H1 (cell line): ENCODE measurements around the gene CPA2. TPM values are rescaled to one million over a fixed set of nuclear protein-coding genes. Genes with fewer than 3 reads are reported as not detected.

ENCODE experiments used
- CTCF ChIA-PET: fragments of 300-600 bp; sonication (Branson Sonifier 250); formaldehyde crosslinking; loops from one replicate; lab custom pipeline; 2021; ENCODE audit not compliant: partially characterized antibody; lab: Charles Lee
- POLR2A ChIA-PET: fragments of 300-600 bp; sonication (Branson Sonifier 250); formaldehyde crosslinking; loops from one replicate; lab custom pipeline; 2021; ENCODE audit warnings: inconsistent platforms; ENCODE audit not compliant: partially characterized antibody; lab: Charles Lee
- DNase-seq, 2 experiments: peaks; one replicate each; pipeline versions ENCODE4 v3.0.0 to v3.0.0-alpha.2; 2010 to 2022; ENCODE audit warnings: low spot score in 2 of 2, low read depth in 1 of 2, mixed read lengths in 1 of 2
- FAIRE-seq: peaks from 2 replicates; lab custom pipeline; 2011; peaks lifted over from hg19 to GRCh38; lab: Jason Lieb, UNC
- H2AFZ ChIP-seq: 2 replicates; pipeline ENCODE4 v1.8.1; 2012; ENCODE audit warnings: low read length, inconsistent platforms
- H2AK5ac ChIP-seq: 2 replicates; pipeline ENCODE4 v1.6.1; 2013; ENCODE audit warnings: low read depth, low read length
- H2BK120ac ChIP-seq: replicated peaks from 2 replicates; pipeline ENCODE3; 2013; ENCODE audit warnings: low read depth, low read length, inconsistent platforms
- H2BK12ac ChIP-seq: 2 replicates; pipeline ENCODE4 v1.6.1; 2013; ENCODE audit warnings: low read depth, low read length
- H2BK15ac ChIP-seq: 2 replicates; pipeline ENCODE4 v1.6.1; 2013; ENCODE audit warnings: low read length
- H2BK20ac ChIP-seq: 2 replicates; pipeline ENCODE4 v1.6.1; 2013; ENCODE audit warnings: low read length
- H2BK5ac ChIP-seq: 2 replicates; pipeline ENCODE4 v1.6.1; 2013; ENCODE audit warnings: low read depth, low read length
- H3K14ac ChIP-seq: 2 replicates; pipeline ENCODE4 v1.6.1; 2013; ENCODE audit warnings: inconsistent platforms; ENCODE audit not compliant: insufficient read length
- H3K18ac ChIP-seq: 2 replicates; pipeline ENCODE4 v1.6.1; 2013; ENCODE audit warnings: low read length; ENCODE audit errors: extremely low read depth
- H3K23ac ChIP-seq: 2 replicates; pipeline ENCODE4 v1.6.1; 2013; ENCODE audit warnings: inconsistent platforms; ENCODE audit not compliant: insufficient read length
- H3K23me2 ChIP-seq: 2 replicates; pipeline ENCODE4 v1.6.1; 2013; ENCODE audit warnings: low read depth, low read length
- H3K27ac ChIP-seq: 2 replicates; pipeline ENCODE4 v1.6.1; 2011; ENCODE audit warnings: low read depth, low read length, inconsistent platforms
- H3K27me3 ChIP-seq, 4 experiments: replicated peaks in 1 of 4; 1 replicate in 1 of 4; 2 replicates in 3 of 4; pipeline versions ENCODE4 v1.6.1 to v1.8.1; 2011 to 2013; ENCODE audit warnings: low read length in 3 of 4, mild to moderate bottlenecking in 3 of 4, inconsistent platforms in 2 of 4, mixed read lengths in 2 of 4, moderate library complexity in 1 of 4; ENCODE audit not compliant: control insufficient read depth in 3 of 4, insufficient read depth in 3 of 4; ENCODE audit errors: extremely low read depth in 1 of 4
- H3K36me3 ChIP-seq, 4 experiments: 2 replicates each; pipeline versions ENCODE4 v1.6.1 to v1.8.1; 2011 to 2013; ENCODE audit warnings: mild to moderate bottlenecking in 4 of 4, low read length in 3 of 4, moderate library complexity in 2 of 4, control low read depth in 1 of 4, inconsistent platforms in 1 of 4; ENCODE audit not compliant: insufficient read depth in 4 of 4, control insufficient read depth in 2 of 4
- H3K4ac ChIP-seq: replicated peaks from 2 replicates; pipeline ENCODE3; 2013; ENCODE audit warnings: low read length, low read depth, mixed read lengths, inconsistent platforms; ENCODE audit not compliant: insufficient read length
- H3K4me1 ChIP-seq, 4 experiments: replicated peaks in 1 of 4; 1 replicate in 1 of 4; 2 replicates in 3 of 4; pipeline versions ENCODE4 v1.6.1 to v1.8.1; 2011 to 2013; ENCODE audit warnings: low read length in 3 of 4, inconsistent platforms in 2 of 4, mixed read lengths in 1 of 4; ENCODE audit not compliant: insufficient read depth in 4 of 4, control insufficient read depth in 3 of 4
- H3K4me2 ChIP-seq, 2 experiments: 2 replicates each; pipeline versions ENCODE4 v1.6.1 to v1.8.1; 2011 to 2013; ENCODE audit warnings: low read depth in 2 of 2, low read length in 2 of 2, control low read depth in 1 of 2, inconsistent platforms in 1 of 2, mild to moderate bottlenecking in 1 of 2; ENCODE audit not compliant: insufficient read depth in 1 of 2
- H3K4me3 ChIP-seq, 4 experiments: fragments of 200-600, 300-600 bp in 1 of 4; sonication (generic), shearing (Covaris generic), sonication (Bioruptor Twin) in 1 of 4; 2 replicates each; pipeline versions ENCODE4 v1.5.1 to v1.8.1; 2011 to 2016; ENCODE audit warnings: low read length in 4 of 4, low read depth in 3 of 4, control low read depth in 2 of 4, inconsistent platforms in 2 of 4, mild to moderate bottlenecking in 2 of 4, mixed read lengths in 1 of 4, moderate library complexity in 1 of 4; ENCODE audit not compliant: insufficient read depth in 2 of 4; ENCODE audit errors: extremely low read depth in 1 of 4
- H3K56ac ChIP-seq: replicated peaks from 2 replicates; pipeline ENCODE3; 2013; ENCODE audit warnings: low read depth, mild to moderate bottlenecking, mixed read lengths, low read length, inconsistent platforms; ENCODE audit not compliant: insufficient read length
- H3K79me1 ChIP-seq: 2 replicates; pipeline ENCODE4 v1.6.1; 2013; ENCODE audit warnings: low read depth, low read length, control low read depth
- H3K79me2 ChIP-seq, 2 experiments: 2 replicates each; pipeline versions ENCODE4 v1.6.1 to v1.8.1; 2012 to 2013; ENCODE audit warnings: low read length in 2 of 2, mild to moderate bottlenecking in 2 of 2, inconsistent platforms in 1 of 2; ENCODE audit not compliant: insufficient read depth in 2 of 2, control insufficient read depth in 1 of 2
- H3K9ac ChIP-seq, 4 experiments: replicated peaks in 1 of 4; 1 replicate in 1 of 4; 2 replicates in 3 of 4; pipeline versions ENCODE4 v1.6.1 to v1.8.1; 2011 to 2013; ENCODE audit warnings: low read depth in 3 of 4, low read length in 3 of 4, control low read depth in 2 of 4, mild to moderate bottlenecking in 2 of 4, moderate library complexity in 2 of 4, inconsistent platforms in 1 of 4; ENCODE audit errors: extremely low read depth in 1 of 4
- H3K9me3 ChIP-seq, 2 experiments: 2 replicates each; pipeline versions ENCODE4 v1.6.1 to v1.8.1; 2012 to 2013; ENCODE audit warnings: mild to moderate bottlenecking in 2 of 2, moderate library complexity in 2 of 2, control low read depth in 1 of 2, inconsistent platforms in 1 of 2, low read depth in 1 of 2, low read length in 1 of 2, mixed read lengths in 1 of 2; ENCODE audit not compliant: insufficient read depth in 2 of 2
- H4K20me1 ChIP-seq, 2 experiments: replicated peaks in 1 of 2; 2 replicates each; pipeline versions ENCODE3 to v1.8.1; 2011 to 2013; ENCODE audit warnings: inconsistent platforms in 2 of 2, low read length in 2 of 2, mild to moderate bottlenecking in 1 of 2; ENCODE audit not compliant: insufficient read depth in 2 of 2, control insufficient read depth in 1 of 2
- H4K5ac ChIP-seq: 2 replicates; pipeline ENCODE4 v1.6.1; 2013; ENCODE audit warnings: low read length, low read depth, mixed read lengths, inconsistent platforms; ENCODE audit not compliant: insufficient read length
- H4K8ac ChIP-seq: 2 replicates; pipeline ENCODE4 v1.8.0; 2013; ENCODE audit warnings: mild to moderate bottlenecking, moderate library complexity, low read length, inconsistent platforms; ENCODE audit not compliant: insufficient read depth; ENCODE audit errors: extremely low read depth
- H4K91ac ChIP-seq: replicated peaks from 2 replicates; pipeline ENCODE3; 2013; ENCODE audit warnings: low read length, mixed read lengths, inconsistent platforms; ENCODE audit not compliant: insufficient read length
- CHD2 ChIP-seq: IDR thresholded peaks from 2 replicates; pipeline ENCODE4 v1.6.1; 2012; ENCODE audit warnings: low read length, improper control_type of control experiment
- GTF2F1 ChIP-seq: IDR thresholded peaks from 2 replicates; pipeline ENCODE4 v1.6.1; 2012; ENCODE audit warnings: low read depth, low read length, improper control_type of control experiment, borderline replicate concordance
- HDAC6 ChIP-seq: IDR thresholded peaks from one replicate; pipeline ENCODE4 v1.7.1; 2012; ENCODE audit warnings: low read depth, mild to moderate bottlenecking, inconsistent platforms, low read length, moderate library complexity
- TEAD4 ChIP-seq: IDR thresholded peaks from 2 replicates; pipeline ENCODE4 v1.6.1; 2012; ENCODE audit warnings: low read depth, low read length, inconsistent platforms, mixed read lengths
- WGBS, 2 experiments: shearing (Covaris generic) in 1 of 2; methylation state at CpG; one replicate each; pipeline versions ENCODE4 v1.1.6 to v1.1.7; 2013 to 2015; ENCODE audit warnings: low lambda C conversion rate in 2 of 2, mixed read lengths in 2 of 2, inconsistent platforms in 1 of 2, low coverage in 1 of 2, missing lambda C conversion rate in 1 of 2; ENCODE audit not compliant: insufficient replicate concordance in 2 of 2, insufficient coverage in 1 of 2, insufficient read length in 1 of 2; ENCODE audit errors: extremely low coverage in 1 of 2, missing lambda C conversion rate in 1 of 2; 5-methylcytosine and 5-hydroxymethylcytosine counted together
- polyA plus RNA-seq, 7 experiments: library from polyadenylated mRNA; depleted of rRNA in 3 of 7; stranded (reverse) in 5 of 7; unstranded in 2 of 7; fragments of >200 nt in 5 of 7; fragments of 200-250 nt in 2 of 7; gene quantifications; 1 replicate in 5 of 7; 2 replicates in 1 of 7; 4 replicates in 1 of 7; pipeline versions ENCODE4 v1.2.1 to v1.2.3, GENCODE V29; 2011 to 2013; ENCODE audit warnings: missing spikeins in 2 of 7, mixed read lengths in 2 of 7
- total RNA-seq: library from RNA; stranded (reverse); fragmentation: NEBNext Ultra II Directional; extraction: Animal tissue kit (Norgen Biotek cat#: 25700); gene quantifications from 2 replicates; pipeline ENCODE4 v1.2.1, GENCODE V29; 2021

Gene CPA2
- total and polyA plus RNA-seq, 2 of the 8 experiments (the other 6 are each of a cell fraction or from before 2014, with no cell fraction given) = 0.21 TPM; not detected in 1

GRCh38 chr7:130289478-130289877 lies 22.8 kb downstream of the CPA2 start:
- Histone ChIP-seq H2BK20ac (no peak overlapping the region), H3K9ac (no peak overlapping the region), H3K4me3 (no peak overlapping the region), H3K79me2 (no peaks in the 10 kb centered on the region), H4K5ac (no peak overlapping the region), H2BK120ac (no peak overlapping the region), H3K79me1 (no peaks in the 10 kb centered on the region), H3K23ac (no peak overlapping the region), H2AFZ (no peak overlapping the region), H3K56ac (no peak overlapping the region), H2BK5ac (no peak overlapping the region), H3K36me3 (no peaks in the 10 kb centered on the region), H3K4ac (no peak overlapping the region), H4K8ac (no peak overlapping the region), H3K4me2 (no peak overlapping the region), H2BK12ac (no peak overlapping the region), H3K18ac (no peak overlapping the region), H4K91ac (no peak overlapping the region), H4K20me1 (no peaks in the 10 kb centered on the region), H3K9me3 (0 out of 4 replicates have a peak, but pooled peaks cover 0 to 2% of the 10 kb centered on the region in 2 experiments), H2BK15ac (no peak overlapping the region), H3K4me1 (no peaks in the 10 kb centered on the region), H3K27ac (no peak overlapping the region), H3K23me2 (0 out of 2 replicates have a peak, but pooled peaks cover 1% of the 10 kb centered on the region), H3K27me3 (no peaks in the 10 kb centered on the region), H2AK5ac (no peak overlapping the region), H3K14ac (no peak overlapping the region)
- DNase-seq = no peak
- 92% methylated on average over 9 of the region's 9 CpGs; no CpG with 5 or more reads in 1 of the 2 experiments for WGBS, 2 experiments
- POLR2A ChIA-PET = no interaction called here
- TF ChIP-seq CHD2 (no peak), GTF2F1 (no peak), HDAC6 (no peak), TEAD4 (no peak)
- CTCF ChIA-PET = no interaction called here
- FAIRE-seq = no peak
